GM19023 (cell line): ENCODE measurements around the gene PLEKHO2.

Experiments used
- ATAC-seq: cut with Tn5 transposase; IDR thresholded peaks from one replicate; pipeline ENCODE4 v1.9.1; 2021; ENCODE audit warnings: mild to moderate bottlenecking, moderate library complexity; ENCODE audit not compliant: unreplicated experiment

PLEKHO2 gene

GRCh38 chr15:64825431-64826294 is 16.1 kb upstream of the PLEKHO2 start, which contains the start of gene PIF1:
TSS of gene PIF1 (minus strand) at chr15:64825647. CDS start at chr15:64824335, 1,312 bp downstream.
- ATAC-seq, result peak; percentile 82

GRCh38 chr15:64828985-64829384 is 12.7 kb upstream of the PLEKHO2 start:
- no peak for ATAC-seq

GRCh38 chr15:64833690-64834089 is 8.0 kb upstream of the PLEKHO2 start:
- ATAC-seq, result no peak

GRCh38 chr15:64836023-64836536 is 5.6 kb upstream of the PLEKHO2 start:
- ATAC-seq, result no peak

- ATAC-seq, result no peak
These were observed 4.2 kb upstream of the PLEKHO2 start for GRCh38 chr15:64837502-64837901.

GRCh38 chr15:64841060-64841343 is 713 bp upstream of the PLEKHO2 start:
- ATAC-seq, result no peak

- ATAC-seq, result no peak
These were observed 603 bp downstream of the PLEKHO2 start for GRCh38 chr15:64842096-64842939.

- ATAC-seq, result no peak
These were observed 1.4 kb downstream of the PLEKHO2 start for GRCh38 chr15:64842986-64843561.

- ATAC-seq, result no peak
These were observed 2.3 kb downstream of the PLEKHO2 start for GRCh38 chr15:64843991-64844390.

- no peak for ATAC-seq
These were observed 2.9 kb downstream of the PLEKHO2 start for GRCh38 chr15:64844576-64845145.

- no peak for ATAC-seq
These were observed 3.5 kb downstream of the PLEKHO2 start for GRCh38 chr15:64845183-64845611.

- no peak for ATAC-seq
These were observed 4.3 kb downstream of the PLEKHO2 start for GRCh38 chr15:64845831-64846595.

- no peak for ATAC-seq
These were observed 5.3 kb downstream of the PLEKHO2 start for GRCh38 chr15:64847016-64847415.

GRCh38 chr15:64847448-64847847 is 5.7 kb downstream of the PLEKHO2 start:
- no peak for ATAC-seq

GRCh38 chr15:64847876-64848716 is 6.4 kb downstream of the PLEKHO2 start:
- no peak for ATAC-seq

GRCh38 chr15:64850778-64851502 is 9.2 kb downstream of the PLEKHO2 start:
- no peak for ATAC-seq

- ATAC-seq, result no peak
These were observed 9.8 kb downstream of the PLEKHO2 start for GRCh38 chr15:64851503-64851840.

GRCh38 chr15:64854041-64854440 is 12.3 kb downstream of the PLEKHO2 start:
- ATAC-seq, result no peak

- ATAC-seq, result no peak
These were observed 12.8 kb downstream of the PLEKHO2 start for GRCh38 chr15:64854526-64854925.
